SHP77 treated with DMSO at 0.1 percent for 48 hours (cell line): ENCODE results near the gene SCGB1D2.

Experiments used
- DNase-seq: peaks from one replicate; lab custom pipeline; 2025; lab: John Stamatoyannopoulos, UW

The SCGB1D2 gene

GRCh38 chr11:62260261-62260953, 18.4 kb downstream of the SCGB1D2 start:
- no peak for DNase-seq

GRCh38 chr11:62264004-62264403, 22.0 kb downstream of the SCGB1D2 start:
- DNase-seq, result no peak

- DNase-seq, result no peak
Measured at GRCh38 chr11:62266558-62266957, 24.5 kb downstream of the SCGB1D2 start.

- DNase-seq, result no peak
Measured at GRCh38 chr11:62267050-62267449, 25.0 kb downstream of the SCGB1D2 start.

- no peak for DNase-seq
Measured at GRCh38 chr11:62267576-62267975, 25.5 kb downstream of the SCGB1D2 start.

GRCh38 chr11:62269654-62270278, 27.7 kb downstream of the SCGB1D2 start, which contains the start of gene SCGB2A2:
Gene SCGB2A2, plus strand, starts transcription at chr11:62270158. Its CDS starts 59 bp downstream, at chr11:62270217.
- no peak for DNase-seq

GRCh38 chr11:62273284-62273683, 31.2 kb downstream of the SCGB1D2 start:
- DNase-seq, result no peak

GRCh38 chr11:62273789-62274275, 31.8 kb downstream of the SCGB1D2 start:
- DNase-seq, result no peak

GRCh38 chr11:62280452-62280851, 38.4 kb downstream of the SCGB1D2 start:
- no peak for DNase-seq
